Measurements from ENCODE around the gene GPR83. TPM values are rescaled to one million over a fixed set of nuclear protein-coding genes. Genes with fewer than 3 reads are reported as not detected.

GPR83 gene
- total and polyA plus RNA-seq, 2 of the 4 experiments (the other 2 are of a cell fraction): under 0.01 to 0.07 TPM

DNA sequence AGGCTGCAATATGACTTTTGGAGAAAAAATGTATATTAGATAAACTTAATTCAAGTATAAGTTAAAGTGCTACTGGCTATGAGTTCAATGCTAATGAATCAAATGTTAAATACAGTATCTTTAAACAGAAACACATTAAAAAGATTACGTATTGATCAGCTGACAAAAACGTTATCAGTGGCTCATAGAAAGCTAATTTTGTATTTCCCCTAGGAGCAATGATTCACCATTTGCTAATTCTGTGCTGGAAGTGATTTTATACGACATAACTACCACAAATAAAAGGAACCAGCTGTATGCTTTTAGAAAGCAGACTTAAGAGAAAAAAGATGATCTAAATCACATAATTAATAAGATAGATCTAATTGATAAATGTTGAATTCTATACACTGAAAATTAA, 48.8 kb upstream of the GPR83 start:
- Histone ChIP-seq H2BK15ac (ENCODE audit: low read depth, low read length) (no peak overlapping the region), H3K4me3 (ENCODE audit: insufficient read depth, low read depth, low read length) (no peak overlapping the region), H2AK5ac (ENCODE audit: low read depth, low read length) (no peak overlapping the region), H2AK9ac (replicated peaks; ENCODE audit: low read depth, low read length, poor library complexity) (no peak overlapping the region), H3K4ac (ENCODE audit: low read depth, low read length) (no peak overlapping the region), H3K79me1 (ENCODE audit: low read depth in 1 of 2, low read length in 2 of 2) (no peaks in the 10 kb centered on the region), H2BK20ac (ENCODE audit: low read depth, low read length) (no peak overlapping the region), H3K27me3 (ENCODE audit: control insufficient read depth, insufficient read depth, low read length) (no peaks in the 10 kb centered on the region), H3K14ac (replicated peaks; ENCODE audit: low read depth, low read length) (no peak overlapping the region), H3K9me3 (ENCODE audit: control insufficient read depth, insufficient read depth, low read length) (no peaks in the 10 kb centered on the region), H3K23ac (ENCODE audit: low read depth, low read length) (no peak overlapping the region), H2BK5ac (ENCODE audit: low read depth, low read length, poor library complexity, severe bottlenecking) (no peak overlapping the region), H4K91ac (ENCODE audit: insufficient read depth, low read depth, low read length) (no peak overlapping the region), H4K8ac (ENCODE audit: low read depth in 2 of 2, low read length in 2 of 2) (no peak overlapping the region), H3K36me3 (ENCODE audit: control insufficient read depth, insufficient read depth, low read length) (peaks cover 1% of the 10 kb centered on the region; the same call in 1 of the 2 replicates), H3K4me2 (ENCODE audit: low read depth, low read length) (no peak overlapping the region), H4K20me1 (ENCODE audit: insufficient read depth, low read length) (no peaks in the 10 kb centered on the region), H3K9ac (ENCODE audit: low read depth, low read length) (no peak overlapping the region), H3K27ac (ENCODE audit: insufficient read depth, low read length) (no peak overlapping the region), H3K9me1 (ENCODE audit: insufficient read depth, low read length) (no peaks in the 10 kb centered on the region), H3K4me1 (ENCODE audit: control insufficient read depth, insufficient read depth, low read length) (peaks cover 2% of the 10 kb centered on the region; the same call in 1 of the 2 replicates), H2AFZ (replicated peaks; ENCODE audit: low read length, poor library complexity) (no peak overlapping the region), H4K5ac (ENCODE audit: low read depth, low read length) (no peak overlapping the region), H2BK120ac (ENCODE audit: low read depth, low read length) (no peak overlapping the region), H3K56ac (ENCODE audit: extremely low read depth, insufficient read depth, low read length) (no peak overlapping the region), H3K18ac (ENCODE audit: low read depth, low read length) (no peak overlapping the region)
- ATAC-seq (ENCODE audit: low read depth) (no peak; the same call in 1 of the 2 replicates), DNase-seq (peak; percentile 36)
- in situ Hi-C loops (cut with MboI; ENCODE audit: low sequenced_read_pairs): no loop called here
- no peak for TF ChIP-seq CHD1 (IDR thresholded peaks at IDR 0.05; ENCODE audit: low read depth, low read length)
- no peak for TF ChIP-seq FOS (IDR thresholded peaks at IDR 0.05; ENCODE audit: low read depth, low read length)
- no peak for TF ChIP-seq MAFK (IDR thresholded peaks at IDR 0.05; ENCODE audit: low read depth, low read length)
- TF ChIP-seq MAZ (IDR thresholded peaks at IDR 0.05; ENCODE audit: borderline replicate concordance, low read depth, low read length): no peak
- dilution Hi-C loops (cut with HindIII; ENCODE audit: low sequenced_read_pairs, unreplicated experiment): no loop called here
- ChIA-PET CTCF (interaction anchor here (1.1 to 1.4 kb wide), 2 partner anchors 20 to 555 kb away, joined by 3 to 4 read pairs; no protein-coding TSS in a partner anchor), POLR2A (ENCODE audit: unreplicated experiment) (interaction anchor here (0.8 kb wide), 1 partner anchor 321 kb away, joined by 3 read pairs; the partner anchor contains the start of gene PANX1)
- BruUV-seq (replicated peaks): no TSS peak
- intact Hi-C loops (cut with micrococcal nuclease): no loop called here
- WGBS, 2 experiments (ENCODE audit: extremely low coverage in 2 of 2, insufficient read length in 1 of 2): no CpG with 5 or more reads among the region's 3 CpGs

Measured in IMR-90 (cell line).